Measurements from ENCODE around the gene FAM3A.
"Not testable (repeated sequence)": the region's sequence is repeated elsewhere in the genome, so short reads cannot be mapped to it uniquely, and the experiment has no call there.

- TF ChIP-seq, protein P1, sequence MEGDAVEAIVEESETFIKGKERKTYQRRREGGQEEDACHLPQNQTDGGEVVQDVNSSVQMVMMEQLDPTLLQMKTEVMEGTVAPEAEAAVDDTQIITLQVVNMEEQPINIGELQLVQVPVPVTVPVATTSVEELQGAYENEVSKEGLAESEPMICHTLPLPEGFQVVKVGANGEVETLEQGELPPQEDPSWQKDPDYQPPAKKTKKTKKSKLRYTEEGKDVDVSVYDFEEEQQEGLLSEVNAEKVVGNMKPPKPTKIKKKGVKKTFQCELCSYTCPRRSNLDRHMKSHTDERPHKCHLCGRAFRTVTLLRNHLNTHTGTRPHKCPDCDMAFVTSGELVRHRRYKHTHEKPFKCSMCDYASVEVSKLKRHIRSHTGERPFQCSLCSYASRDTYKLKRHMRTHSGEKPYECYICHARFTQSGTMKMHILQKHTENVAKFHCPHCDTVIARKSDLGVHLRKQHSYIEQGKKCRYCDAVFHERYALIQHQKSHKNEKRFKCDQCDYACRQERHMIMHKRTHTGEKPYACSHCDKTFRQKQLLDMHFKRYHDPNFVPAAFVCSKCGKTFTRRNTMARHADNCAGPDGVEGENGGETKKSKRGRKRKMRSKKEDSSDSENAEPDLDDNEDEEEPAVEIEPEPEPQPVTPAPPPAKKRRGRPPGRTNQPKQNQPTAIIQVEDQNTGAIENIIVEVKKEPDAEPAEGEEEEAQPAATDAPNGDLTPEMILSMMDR (IDR thresholded peaks at IDR 0.05), result not testable (repeated sequence)
- not testable (repeated sequence) for TF ChIP-seq POLR2AphosphoS5 (IDR thresholded peaks at IDR 0.05; ENCODE audit: low read depth, low read length)
- TF ChIP-seq, protein P2, sequence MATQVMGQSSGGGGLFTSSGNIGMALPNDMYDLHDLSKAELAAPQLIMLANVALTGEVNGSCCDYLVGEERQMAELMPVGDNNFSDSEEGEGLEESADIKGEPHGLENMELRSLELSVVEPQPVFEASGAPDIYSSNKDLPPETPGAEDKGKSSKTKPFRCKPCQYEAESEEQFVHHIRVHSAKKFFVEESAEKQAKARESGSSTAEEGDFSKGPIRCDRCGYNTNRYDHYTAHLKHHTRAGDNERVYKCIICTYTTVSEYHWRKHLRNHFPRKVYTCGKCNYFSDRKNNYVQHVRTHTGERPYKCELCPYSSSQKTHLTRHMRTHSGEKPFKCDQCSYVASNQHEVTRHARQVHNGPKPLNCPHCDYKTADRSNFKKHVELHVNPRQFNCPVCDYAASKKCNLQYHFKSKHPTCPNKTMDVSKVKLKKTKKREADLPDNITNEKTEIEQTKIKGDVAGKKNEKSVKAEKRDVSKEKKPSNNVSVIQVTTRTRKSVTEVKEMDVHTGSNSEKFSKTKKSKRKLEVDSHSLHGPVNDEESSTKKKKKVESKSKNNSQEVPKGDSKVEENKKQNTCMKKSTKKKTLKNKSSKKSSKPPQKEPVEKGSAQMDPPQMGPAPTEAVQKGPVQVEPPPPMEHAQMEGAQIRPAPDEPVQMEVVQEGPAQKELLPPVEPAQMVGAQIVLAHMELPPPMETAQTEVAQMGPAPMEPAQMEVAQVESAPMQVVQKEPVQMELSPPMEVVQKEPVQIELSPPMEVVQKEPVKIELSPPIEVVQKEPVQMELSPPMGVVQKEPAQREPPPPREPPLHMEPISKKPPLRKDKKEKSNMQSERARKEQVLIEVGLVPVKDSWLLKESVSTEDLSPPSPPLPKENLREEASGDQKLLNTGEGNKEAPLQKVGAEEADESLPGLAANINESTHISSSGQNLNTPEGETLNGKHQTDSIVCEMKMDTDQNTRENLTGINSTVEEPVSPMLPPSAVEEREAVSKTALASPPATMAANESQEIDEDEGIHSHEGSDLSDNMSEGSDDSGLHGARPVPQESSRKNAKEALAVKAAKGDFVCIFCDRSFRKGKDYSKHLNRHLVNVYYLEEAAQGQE (IDR thresholded peaks at IDR 0.05; ENCODE audit: insufficient read depth in 1 of 2, low read depth in 2 of 2, low read length in 1 of 2), result not testable (repeated sequence)
Measured at GRCh38 chrX:154560326-154560725, 44.3 kb upstream of the FAM3A start.
